Body of pancreas (tissue), 4 donors: ENCODE results near the gene B3GNT9. TPM values are rescaled to one million over a fixed set of nuclear protein-coding genes. Genes with fewer than 3 reads are reported as not detected.

Experiments
- ATAC-seq: fragments of 150-250 bp; one replicate; pipeline ENCODE4 v1.9.1; 2016
- DNase-seq, 4 donors: peaks; one replicate each; pipeline ENCODE4 v3.0.0-alpha.2; 2019
- H3K27ac ChIP-seq, 4 donors: fragments of 200-600 bp; sonication (generic); 1 replicate in 3 of 4; 2 replicates in 1 of 4; pipeline versions ENCODE4 v1.5.1 to v1.6.1; 2016 to 2019; ENCODE audit warnings: mild to moderate bottlenecking in 1 of 4, mixed read lengths in 1 of 4, moderate library complexity in 1 of 4
- H3K27me3 ChIP-seq, 2 donors: fragments of 200-600 bp; sonication (generic); one replicate each; pipeline ENCODE4 v1.6.0; 2016; ENCODE audit warnings: mild to moderate bottlenecking in 1 of 2
- H3K36me3 ChIP-seq, 2 donors: fragments of 200-600 bp; sonication (generic); replicated peaks in 1 of 2; 2 replicates each; pipeline ENCODE4 v1.5.1; 2016; ENCODE audit warnings: low read depth in 2 of 2; ENCODE audit not compliant: insufficient read depth in 1 of 2
- H3K4me1 ChIP-seq: fragments of 200-600 bp; sonication (generic); one replicate; pipeline ENCODE4 v1.6.0; 2016
- H3K4me3 ChIP-seq, 2 donors: fragments of 200-600 bp; sonication (generic); 1 replicate in 1 of 2; 2 replicates in 1 of 2; pipeline ENCODE4 v1.5.1; 2016 to 2019
- H3K9me3 ChIP-seq, 3 donors: fragments of 200-600 bp; sonication (generic); 1 replicate in 2 of 3; 2 replicates in 1 of 3; pipeline ENCODE4 v1.5.1; 2016
- CTCF ChIP-seq, 7 experiments: fragments of 450-650 bp in 4 of 7; fragments of 200-600 bp in 3 of 7; sonication (generic) in 3 of 7; IDR thresholded peaks; one replicate each; pipeline ENCODE4 v1.5.1; 2016 to 2019; ENCODE audit warnings: antibody characterized with exemption in 7 of 7
- POLR2A ChIP-seq, 3 donors: fragments of 450-650 bp; IDR thresholded peaks; one replicate each; pipeline ENCODE4 v1.6.1; 2016; ENCODE audit warnings: antibody characterized with exemption in 3 of 3, mild to moderate bottlenecking in 2 of 3
- WGBS, 2 donors: methylation state at CpG; one replicate each; pipeline ENCODE4 v1.1.5; 2017; 5-methylcytosine and 5-hydroxymethylcytosine counted together
- intact Hi-C: fragments of 100-400 bp; cut with DNase I; formaldehyde crosslinking; loops from one replicate; pipeline ENCODE4 v1.15.1; 2023
- total RNA-seq, 2 donors: library from RNA; depleted of rRNA; stranded (reverse); fragments of >200 nt; gene quantifications; one replicate each; pipeline ENCODE4 v1.1.0, GENCODE V29; 2016

The B3GNT9 gene
- total RNA-seq, 2 donors from 2014 or later, result 8.3 to 9.9 TPM

GRCh38 chr16:67147437-67148140, 3.2 kb downstream of the B3GNT9 start:
- intact Hi-C loops, result no loop called here
- H3K36me3 ChIP-seq, result peaks cover 6 to 22% of the 10 kb centered on the region in 2 donors
- DNase-seq, result no peak

GRCh38 chr16:67146523-67147357, 4.1 kb downstream of the B3GNT9 start:
- no peak overlapping the region for H3K27ac ChIP-seq
- WGBS, 2 donors, result 83 to 85% methylated on average over 6 to 7 of the region's 7 CpGs
- peaks cover 18% of the 10 kb centered on the region for H3K4me1 ChIP-seq
- peaks cover 6 to 28% of the 10 kb centered on the region in 2 donors for H3K36me3 ChIP-seq
- H3K9me3 ChIP-seq, result no peaks in the 10 kb centered on the region
- ATAC-seq (no peak), DNase-seq (no peak)
- H3K4me3 ChIP-seq, result no peak overlapping the region
- TF ChIP-seq POLR2A (IDR thresholded peaks at IDR 0.05) (no peak), CTCF (IDR thresholded peaks at IDR 0.05) (no peak)
- H3K27me3 ChIP-seq, result no peaks in the 10 kb centered on the region
- intact Hi-C loops, result no loop called here

More at GRCh38 chr16:67147437-67148140, 3.2 kb downstream of the B3GNT9 start:
- WGBS, 2 donors, result 94 to 98% methylated on average over 4 of the region's 4 CpGs
- Histone ChIP-seq H3K27me3 (no peaks in the 10 kb centered on the region), H3K9me3 (no peaks in the 10 kb centered on the region), H3K4me1 (peaks cover 18% of the 10 kb centered on the region), H3K27ac (no peak overlapping the region), H3K4me3 (no peak overlapping the region)
- TF ChIP-seq POLR2A (IDR thresholded peaks at IDR 0.05), result no peak
- TF ChIP-seq CTCF (IDR thresholded peaks at IDR 0.05), result no peak
- no peak for ATAC-seq

- ATAC-seq (no peak), DNase-seq (no peak)
- 89 to 100% methylated on average over 2 of the region's 2 CpGs for WGBS, 2 donors
- intact Hi-C loops, result no loop called here
- H3K27ac ChIP-seq, result no peak overlapping the region
- H3K4me1 ChIP-seq, result peaks cover 11% of the 10 kb centered on the region
- H3K9me3 ChIP-seq, result no peaks in the 10 kb centered on the region
- no peak overlapping the region for H3K4me3 ChIP-seq
- no peaks in the 10 kb centered on the region for H3K27me3 ChIP-seq
- no peak for TF ChIP-seq CTCF (IDR thresholded peaks at IDR 0.05)
- TF ChIP-seq POLR2A (IDR thresholded peaks at IDR 0.05), result no peak
- peaks cover 6 to 38% of the 10 kb centered on the region in 2 donors for H3K36me3 ChIP-seq
Observed at GRCh38 chr16:67145746-67146145, 5.1 kb downstream of the B3GNT9 start.

- Histone ChIP-seq H3K27me3 (no peaks in the 10 kb centered on the region), H3K27ac (no peak overlapping the region), H3K4me1 (peaks cover 3% of the 10 kb centered on the region), H3K9me3 (no peaks in the 10 kb centered on the region), H3K4me3 (no peak overlapping the region), H3K36me3 (peaks cover 6 to 44% of the 10 kb centered on the region in 2 donors)
- DNase-seq, result no peak
- intact Hi-C loops, result no loop called here
- no peak for ATAC-seq
- TF ChIP-seq CTCF (IDR thresholded peaks at IDR 0.05) (no peak), POLR2A (IDR thresholded peaks at IDR 0.05) (no peak)
- 84 to 92% methylated on average over 2 of the region's 2 CpGs for WGBS, 2 donors
Observed at GRCh38 chr16:67144943-67145342, 5.9 kb downstream of the B3GNT9 start.
